Measurements from ENCODE around the gene SLC12A8.

SLC12A8 gene

DNA sequence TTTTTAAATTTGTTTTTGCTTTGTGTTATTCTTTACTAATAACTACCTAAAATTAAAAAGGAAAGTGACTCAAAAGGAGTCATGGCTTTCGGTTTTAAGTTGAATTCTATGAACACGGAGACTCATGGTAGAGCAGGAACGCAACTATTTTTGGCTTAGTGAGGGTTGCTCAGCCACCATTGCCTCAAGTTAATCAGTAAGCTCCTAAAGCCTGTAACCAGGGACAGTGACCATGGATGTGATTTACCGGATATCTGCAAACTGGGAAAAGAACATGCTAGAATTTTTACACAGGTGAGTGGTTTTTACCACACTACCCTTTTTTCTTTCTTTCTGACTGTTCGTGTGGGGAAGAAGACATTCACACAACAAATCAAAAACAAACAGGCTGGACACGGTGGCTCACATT, 11.8 kb downstream of the SLC12A8 start:
- DNase-seq (ENCODE audit: extremely low read depth, low read depth), result no peak
- TF ChIP-seq, protein P1, sequence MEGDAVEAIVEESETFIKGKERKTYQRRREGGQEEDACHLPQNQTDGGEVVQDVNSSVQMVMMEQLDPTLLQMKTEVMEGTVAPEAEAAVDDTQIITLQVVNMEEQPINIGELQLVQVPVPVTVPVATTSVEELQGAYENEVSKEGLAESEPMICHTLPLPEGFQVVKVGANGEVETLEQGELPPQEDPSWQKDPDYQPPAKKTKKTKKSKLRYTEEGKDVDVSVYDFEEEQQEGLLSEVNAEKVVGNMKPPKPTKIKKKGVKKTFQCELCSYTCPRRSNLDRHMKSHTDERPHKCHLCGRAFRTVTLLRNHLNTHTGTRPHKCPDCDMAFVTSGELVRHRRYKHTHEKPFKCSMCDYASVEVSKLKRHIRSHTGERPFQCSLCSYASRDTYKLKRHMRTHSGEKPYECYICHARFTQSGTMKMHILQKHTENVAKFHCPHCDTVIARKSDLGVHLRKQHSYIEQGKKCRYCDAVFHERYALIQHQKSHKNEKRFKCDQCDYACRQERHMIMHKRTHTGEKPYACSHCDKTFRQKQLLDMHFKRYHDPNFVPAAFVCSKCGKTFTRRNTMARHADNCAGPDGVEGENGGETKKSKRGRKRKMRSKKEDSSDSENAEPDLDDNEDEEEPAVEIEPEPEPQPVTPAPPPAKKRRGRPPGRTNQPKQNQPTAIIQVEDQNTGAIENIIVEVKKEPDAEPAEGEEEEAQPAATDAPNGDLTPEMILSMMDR (IDR thresholded peaks at IDR 0.05; ENCODE audit: low read depth, low read length, missing control alignments), result no peak
- no peak overlapping the region for H3K4me3 ChIP-seq (replicated peaks; ENCODE audit: low read depth, low read length)

DNA sequence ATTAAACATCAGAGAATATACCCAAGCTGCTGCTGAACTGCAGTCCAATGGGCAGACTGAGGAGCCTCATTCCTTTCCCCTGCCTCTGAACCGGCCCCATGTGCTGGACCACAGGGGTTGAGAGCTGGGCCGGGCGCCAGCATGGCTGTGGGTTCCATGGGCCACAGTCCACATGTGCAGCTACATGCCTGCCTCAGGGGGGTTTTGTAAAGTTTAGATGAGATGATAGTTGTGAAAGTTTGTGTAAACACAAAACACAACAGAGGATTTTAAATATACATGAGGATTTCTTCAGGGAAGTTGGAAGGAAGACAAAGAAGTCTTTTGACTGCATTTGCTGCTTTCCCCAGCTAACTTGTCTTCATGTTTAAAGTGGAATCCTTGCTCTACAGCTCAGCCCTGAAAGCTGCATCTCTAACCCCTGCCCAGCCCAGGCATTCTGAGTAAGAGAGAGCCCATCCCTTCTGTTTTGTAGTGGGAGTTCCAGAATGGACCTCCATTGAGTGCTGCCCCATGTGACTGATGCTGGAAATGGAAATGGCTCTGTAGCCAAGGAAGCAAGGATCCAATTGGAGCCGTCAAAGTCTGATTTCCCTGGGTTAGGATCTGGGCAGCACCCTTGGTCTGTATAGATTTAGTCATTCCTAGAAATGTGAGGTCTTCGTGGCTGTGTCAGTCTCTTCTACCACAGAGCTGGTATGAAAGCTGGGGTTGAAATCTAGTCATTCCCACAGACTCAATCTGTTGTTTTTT, 17.5 kb downstream of the SLC12A8 start:
- peak; percentile 72 for DNase-seq (ENCODE audit: extremely low read depth, low read depth)
- no peak overlapping the region for H3K4me3 ChIP-seq (replicated peaks; ENCODE audit: low read depth, low read length)
- TF ChIP-seq, protein P1 (IDR thresholded peaks at IDR 0.05; ENCODE audit: low read depth, low read length, missing control alignments), result no peak

DNA sequence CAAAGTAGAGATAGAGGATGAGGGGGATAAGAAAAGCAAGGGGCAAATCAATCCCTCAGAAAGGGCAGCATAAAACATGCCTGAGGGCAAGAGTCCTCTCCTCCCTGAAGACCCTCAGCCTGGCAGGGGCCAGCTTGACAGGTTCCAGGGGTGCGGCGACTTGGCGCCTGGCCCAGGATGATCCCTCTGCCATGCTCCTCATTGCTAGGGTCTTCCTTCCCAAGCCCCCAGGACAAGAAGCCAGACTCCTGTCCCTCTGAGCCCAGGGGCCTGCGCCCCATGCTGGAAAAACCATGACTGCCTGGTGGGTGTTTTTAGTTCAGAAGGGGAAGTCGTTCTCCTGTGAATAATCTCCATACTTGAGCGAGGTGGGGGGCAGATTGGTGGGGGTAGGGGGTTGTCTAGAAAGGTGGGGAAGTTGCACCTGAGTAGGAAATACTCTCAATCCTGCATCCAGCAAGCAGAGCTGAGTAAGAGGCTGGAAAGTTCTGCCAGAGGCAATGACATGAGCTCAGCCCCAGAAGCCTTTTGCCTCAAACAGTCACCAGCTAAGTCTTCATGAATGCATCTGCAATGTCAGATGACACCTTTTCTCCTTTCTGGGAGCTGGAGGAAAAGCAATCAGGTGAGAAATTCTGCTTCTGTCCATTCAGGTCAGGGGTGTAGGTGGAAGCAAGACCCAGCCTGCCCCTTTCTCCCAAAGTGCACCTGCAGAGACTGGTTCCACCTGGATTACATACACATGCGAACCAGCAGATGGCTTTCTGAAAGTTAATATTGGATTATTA, 18.3 kb downstream of the SLC12A8 start:
- DNase-seq (ENCODE audit: extremely low read depth, low read depth), result no peak
- H3K4me3 ChIP-seq (replicated peaks; ENCODE audit: low read depth, low read length), result no peak overlapping the region
- TF ChIP-seq, protein P1 (IDR thresholded peaks at IDR 0.05; ENCODE audit: low read depth, low read length, missing control alignments), result no peak

DNA sequence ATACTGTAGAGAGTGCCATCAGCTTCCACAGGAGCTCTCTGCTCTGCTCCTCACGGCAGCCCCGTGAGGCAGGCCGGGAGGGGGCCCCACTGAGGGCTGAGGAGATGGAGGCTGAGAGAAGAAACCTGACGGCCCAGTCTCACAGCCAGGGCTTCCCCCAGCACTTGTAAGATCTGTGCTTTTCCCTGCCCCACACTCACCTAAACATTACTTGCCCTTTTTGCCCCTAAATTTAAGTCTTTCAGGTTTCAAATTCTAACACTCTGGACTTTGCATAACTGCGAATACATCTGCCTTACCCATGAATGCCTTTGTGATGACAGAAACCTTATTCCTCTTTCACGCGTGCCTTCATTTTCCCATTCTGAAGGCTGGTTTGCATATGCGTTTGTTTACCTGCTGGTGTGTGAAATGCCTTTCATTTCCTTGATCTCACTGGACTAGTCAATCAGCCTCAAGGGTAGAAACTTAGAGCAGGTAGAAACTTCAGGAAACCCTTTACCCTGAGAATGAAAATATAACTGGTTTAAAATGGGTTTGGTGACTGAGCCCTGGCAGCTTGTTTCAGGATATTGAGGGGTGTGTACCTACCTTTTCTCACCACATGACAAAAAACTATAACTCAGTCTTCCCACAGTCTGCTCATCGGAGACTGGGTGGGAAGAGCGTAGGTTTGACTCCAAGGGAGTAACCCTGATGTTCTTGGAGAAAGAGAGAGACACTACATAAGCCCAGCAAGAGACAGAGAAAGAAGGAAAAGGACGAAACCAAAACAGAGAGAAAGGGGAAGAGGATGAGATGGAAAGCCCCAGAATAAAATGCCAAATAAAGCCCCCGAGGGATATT, 20.1 kb downstream of the SLC12A8 start:
- H3K4me3 ChIP-seq (replicated peaks; ENCODE audit: low read depth, low read length), result no peak overlapping the region
- DNase-seq (ENCODE audit: extremely low read depth, low read depth), result no peak
- TF ChIP-seq, protein P1 (IDR thresholded peaks at IDR 0.05; ENCODE audit: low read depth, low read length, missing control alignments), result no peak

DNA sequence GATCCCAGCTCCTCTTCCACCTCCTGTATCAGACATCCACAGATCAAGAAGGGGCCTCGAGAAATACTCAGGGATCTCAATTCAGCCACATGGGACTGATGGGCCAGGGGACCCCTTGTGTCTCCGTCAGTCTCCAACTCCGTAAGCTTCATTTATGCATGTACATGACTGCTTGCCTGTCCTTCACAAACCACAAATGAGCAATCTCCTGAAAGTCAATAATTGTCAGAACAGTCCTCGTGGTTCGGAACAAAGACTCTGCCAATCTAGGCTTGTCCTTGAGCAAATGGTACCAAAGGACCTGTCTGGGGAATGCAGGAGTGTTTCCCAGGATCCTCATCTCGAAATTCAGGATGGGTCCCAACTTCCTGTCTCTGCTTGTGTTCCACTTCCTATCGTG, 20.8 kb downstream of the SLC12A8 start:
- no peak overlapping the region for H3K4me3 ChIP-seq (replicated peaks; ENCODE audit: low read depth, low read length)
- TF ChIP-seq, protein P1 (IDR thresholded peaks at IDR 0.05; ENCODE audit: low read depth, low read length, missing control alignments), result no peak
- no peak for DNase-seq (ENCODE audit: extremely low read depth, low read depth)

DNA sequence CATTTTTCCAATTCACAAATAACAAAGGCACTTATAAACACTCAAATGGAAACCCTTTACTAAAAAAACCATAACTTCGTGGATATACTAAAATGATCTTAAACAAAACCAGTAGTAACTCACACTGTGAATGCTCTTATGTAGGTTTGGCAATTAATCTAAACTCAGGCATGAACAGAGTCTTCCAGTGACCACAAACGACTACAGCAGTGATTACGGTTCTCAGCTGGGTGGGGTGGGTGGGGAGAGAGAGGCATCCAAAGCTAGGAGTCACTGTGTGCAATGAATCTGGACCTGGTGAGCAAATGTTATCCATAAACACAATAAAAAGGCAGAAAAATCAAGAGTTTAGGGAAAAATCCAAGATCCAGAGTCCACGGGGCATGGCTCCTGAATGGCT, 21.3 kb downstream of the SLC12A8 start:
- TF ChIP-seq, protein P1 (IDR thresholded peaks at IDR 0.05; ENCODE audit: low read depth, low read length, missing control alignments), result no peak
- H3K4me3 ChIP-seq (replicated peaks; ENCODE audit: low read depth, low read length), result no peak overlapping the region
- no peak for DNase-seq (ENCODE audit: extremely low read depth, low read depth)
